Gastroesophageal sphincter (tissue), 3 donors: ENCODE measurements around the gene C1orf232.

Experiments used
- POLR2A ChIP-seq, 2 donors: fragments of 450-650 bp; IDR thresholded peaks; one replicate each; pipeline ENCODE4 v1.6.1; 2017; ENCODE audit warnings: antibody characterized with exemption in 2 of 2, mild to moderate bottlenecking in 2 of 2, moderate library complexity in 1 of 2
- POLR2AphosphoS5 ChIP-seq: sonication (generic); formaldehyde crosslinking; IDR thresholded peaks from one replicate; pipeline ENCODE4 v1.6.1; 2017; ENCODE audit warnings: antibody characterized with exemption
- TF ChIP-seq, protein P1 (sequence below), 4 experiments: fragments of 200-600 bp in 2 of 4; fragments of 450-650 bp in 2 of 4; sonication (generic) in 1 of 4; IDR thresholded peaks; one replicate each; pipeline ENCODE4 v1.5.1; 2017 to 2019; ENCODE audit warnings: antibody characterized with exemption in 4 of 4, mild to moderate bottlenecking in 2 of 4, moderate library complexity in 2 of 4

DNA sequence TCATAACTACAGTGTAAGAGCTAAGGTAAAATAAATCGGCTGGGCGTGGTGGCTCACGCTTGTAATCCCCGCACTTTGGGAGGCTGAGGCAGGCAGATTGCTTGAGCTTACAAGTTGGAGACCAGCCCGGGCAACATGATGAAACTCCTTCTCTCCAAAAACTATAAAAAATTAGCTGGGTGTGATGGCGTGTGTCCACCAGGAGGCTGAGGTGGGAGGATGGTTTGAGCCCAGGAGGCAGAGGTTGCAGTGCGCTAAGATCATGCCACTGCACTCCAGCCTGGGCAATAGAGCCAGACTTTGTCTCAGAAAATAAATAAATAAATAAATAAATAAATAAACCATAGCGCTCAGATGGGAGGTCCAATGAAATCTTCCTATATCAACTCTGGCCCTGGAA is 26.6 kb downstream of the C1orf232 start:
- TF ChIP-seq POLR2A (IDR thresholded peaks at IDR 0.05) (no peak), POLR2AphosphoS5 (no peak)
- TF ChIP-seq, protein P1, sequence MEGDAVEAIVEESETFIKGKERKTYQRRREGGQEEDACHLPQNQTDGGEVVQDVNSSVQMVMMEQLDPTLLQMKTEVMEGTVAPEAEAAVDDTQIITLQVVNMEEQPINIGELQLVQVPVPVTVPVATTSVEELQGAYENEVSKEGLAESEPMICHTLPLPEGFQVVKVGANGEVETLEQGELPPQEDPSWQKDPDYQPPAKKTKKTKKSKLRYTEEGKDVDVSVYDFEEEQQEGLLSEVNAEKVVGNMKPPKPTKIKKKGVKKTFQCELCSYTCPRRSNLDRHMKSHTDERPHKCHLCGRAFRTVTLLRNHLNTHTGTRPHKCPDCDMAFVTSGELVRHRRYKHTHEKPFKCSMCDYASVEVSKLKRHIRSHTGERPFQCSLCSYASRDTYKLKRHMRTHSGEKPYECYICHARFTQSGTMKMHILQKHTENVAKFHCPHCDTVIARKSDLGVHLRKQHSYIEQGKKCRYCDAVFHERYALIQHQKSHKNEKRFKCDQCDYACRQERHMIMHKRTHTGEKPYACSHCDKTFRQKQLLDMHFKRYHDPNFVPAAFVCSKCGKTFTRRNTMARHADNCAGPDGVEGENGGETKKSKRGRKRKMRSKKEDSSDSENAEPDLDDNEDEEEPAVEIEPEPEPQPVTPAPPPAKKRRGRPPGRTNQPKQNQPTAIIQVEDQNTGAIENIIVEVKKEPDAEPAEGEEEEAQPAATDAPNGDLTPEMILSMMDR (IDR thresholded peaks at IDR 0.05) = no peak
